NCI-H146 treated with DMSO at 0.1 percent for 48 hours (cell line): Measurements from ENCODE around the gene SEM1.
"Not testable (repeated sequence)": the region's sequence is repeated elsewhere in the genome, so short reads cannot be mapped to it uniquely, and the experiment has no call there.

ENCODE experiments used
- DNase-seq: peaks from one replicate; lab custom pipeline; 2025; ENCODE audit not compliant: unreplicated experiment; lab: John Stamatoyannopoulos, UW

SEM1 gene

DNA sequence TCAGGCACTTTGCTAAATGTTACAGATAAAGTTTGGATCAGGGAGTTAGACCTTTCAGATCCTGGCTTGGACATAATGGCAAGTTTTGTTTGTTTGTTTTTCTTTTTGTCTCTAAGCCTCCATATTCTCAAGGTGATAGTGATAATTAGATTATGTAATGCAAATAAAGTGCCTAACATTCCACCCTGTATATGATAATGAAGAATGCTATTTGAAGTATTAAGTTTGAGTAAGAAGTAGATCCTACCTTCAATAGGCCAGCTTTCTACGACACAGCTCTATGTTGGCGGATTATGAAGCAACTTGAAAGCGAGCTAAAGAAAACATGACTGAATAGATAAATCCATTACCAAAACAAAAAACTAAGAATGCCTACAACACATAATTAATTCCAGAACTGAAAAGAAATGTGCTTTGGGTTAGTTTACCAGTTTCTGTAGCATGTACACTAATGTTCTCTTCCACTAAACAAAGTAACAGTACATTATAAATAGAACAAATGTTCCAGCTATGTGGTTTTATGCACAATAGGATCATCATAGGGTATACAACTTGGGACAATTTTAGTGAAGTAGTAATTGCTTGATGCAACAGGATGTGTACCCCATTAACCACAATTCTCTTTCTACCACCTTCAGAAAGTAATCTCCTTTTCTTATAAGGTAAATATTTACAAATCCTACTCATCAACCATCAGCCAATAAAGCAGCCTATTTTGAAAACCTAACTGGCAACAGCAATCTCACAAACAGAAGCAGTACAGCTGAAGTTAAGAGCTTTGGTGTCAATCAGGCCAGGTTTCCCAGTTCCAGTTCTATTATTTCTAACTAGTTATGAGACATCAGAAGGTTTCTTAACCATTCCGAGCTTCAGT lies 1.5 kb downstream of the SEM1 start:
- no peak for DNase-seq

DNA sequence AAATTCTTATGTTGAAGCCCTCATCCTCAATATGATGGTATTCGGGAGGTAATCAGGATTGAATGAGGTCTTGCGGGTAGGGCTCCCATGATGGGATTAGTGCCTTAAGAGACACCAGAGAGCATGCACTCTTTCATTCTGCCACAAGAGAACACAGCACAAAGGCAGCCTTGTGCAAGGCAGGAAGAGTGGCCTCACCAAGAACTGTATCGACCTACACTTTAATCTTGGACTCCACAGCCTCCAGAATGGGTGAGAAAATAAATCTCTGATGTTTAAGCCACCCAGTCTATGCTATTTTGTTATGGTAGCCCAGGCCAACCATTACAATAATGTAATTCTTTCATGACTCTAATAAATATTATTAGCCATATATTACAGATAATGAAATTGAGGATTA lies 8.4 kb downstream of the SEM1 start:
- DNase-seq: no peak

DNA sequence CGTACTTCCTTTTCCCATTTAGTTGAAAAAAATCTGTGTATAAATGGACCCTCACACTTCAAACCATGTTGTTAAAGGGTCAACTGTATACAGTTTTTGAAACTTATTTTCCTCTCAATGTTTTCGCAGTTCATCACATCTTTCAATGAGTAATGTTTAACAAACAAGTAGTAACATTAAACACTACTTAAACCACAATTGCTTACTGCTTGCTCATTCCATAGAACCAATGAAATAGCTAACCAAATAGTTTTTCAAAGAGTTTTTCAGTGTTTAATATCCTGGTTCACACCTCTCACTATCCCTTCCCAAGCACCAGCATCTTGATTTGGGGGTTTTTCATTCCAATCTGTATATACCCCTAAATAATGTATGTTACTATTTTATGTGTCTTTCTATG lies 9.1 kb downstream of the SEM1 start:
- DNase-seq: no peak

DNA sequence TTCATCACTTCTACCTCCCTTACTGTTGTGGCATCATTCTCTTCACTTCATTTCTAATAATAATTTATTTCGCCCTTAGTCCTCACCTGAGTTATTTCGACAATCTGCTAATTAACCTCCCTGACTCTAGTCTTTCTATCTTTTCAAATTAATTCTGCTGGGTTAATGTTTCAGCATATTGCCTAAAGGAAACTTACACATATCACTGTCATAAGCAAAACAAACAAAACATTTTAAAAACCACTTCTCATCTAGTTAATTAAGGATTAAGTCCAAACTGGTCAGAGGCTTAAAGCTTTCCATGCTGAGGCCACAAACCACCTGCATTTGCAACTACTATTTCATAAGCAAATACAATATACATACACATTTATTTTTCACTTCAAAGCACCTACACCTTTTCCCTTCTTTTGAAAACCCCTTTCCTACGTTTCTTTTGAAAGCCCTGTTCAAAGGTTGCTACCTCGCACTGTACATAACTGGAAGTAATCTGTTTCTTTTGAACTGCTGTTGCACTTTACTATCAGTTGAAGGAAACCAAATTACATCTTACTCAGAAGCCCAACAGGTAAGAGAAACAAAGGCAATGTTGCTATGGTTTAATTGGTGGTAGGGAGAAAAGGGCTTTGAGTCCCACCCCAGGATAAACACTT lies 10.3 kb downstream of the SEM1 start:
- no peak for DNase-seq

DNA sequence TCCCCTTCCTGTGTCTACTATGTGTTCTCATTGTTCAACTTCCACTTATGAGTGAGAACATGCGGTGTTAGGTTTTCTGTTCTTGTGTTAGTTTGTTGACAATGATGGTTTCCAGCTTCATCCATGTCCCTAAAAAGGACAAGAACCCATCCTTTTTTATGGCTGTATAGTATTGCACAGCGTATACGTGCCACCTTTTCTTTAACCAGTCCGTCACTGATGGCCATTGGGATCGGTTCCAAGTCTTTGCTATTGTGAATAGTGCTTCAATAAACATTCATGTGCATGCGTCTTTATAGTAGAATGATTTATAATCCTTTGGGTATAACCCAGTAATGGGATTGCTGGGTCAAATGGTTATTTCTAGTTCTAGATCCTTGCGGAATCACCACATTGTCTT lies 11.2 kb downstream of the SEM1 start:
- DNase-seq: not testable (repeated sequence)

DNA sequence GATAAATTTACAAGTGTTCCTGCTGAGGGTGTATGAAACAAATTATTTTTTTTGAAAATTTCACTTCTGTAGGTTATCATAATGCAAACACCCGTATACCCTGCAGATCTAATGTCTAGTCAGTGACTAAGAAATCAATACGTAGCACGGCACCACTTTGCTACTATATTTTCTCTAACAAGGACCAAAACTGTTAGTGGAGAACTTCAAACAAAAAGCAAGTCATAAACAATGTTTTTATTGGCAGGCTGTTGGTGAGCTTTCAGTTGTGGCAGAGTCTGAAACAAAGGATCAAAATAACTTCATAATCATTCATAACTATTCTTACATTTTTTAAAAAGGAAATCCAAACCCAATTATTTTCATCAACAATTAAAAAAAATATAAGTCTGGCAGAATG lies 11.8 kb downstream of the SEM1 start:
- no peak for DNase-seq

DNA sequence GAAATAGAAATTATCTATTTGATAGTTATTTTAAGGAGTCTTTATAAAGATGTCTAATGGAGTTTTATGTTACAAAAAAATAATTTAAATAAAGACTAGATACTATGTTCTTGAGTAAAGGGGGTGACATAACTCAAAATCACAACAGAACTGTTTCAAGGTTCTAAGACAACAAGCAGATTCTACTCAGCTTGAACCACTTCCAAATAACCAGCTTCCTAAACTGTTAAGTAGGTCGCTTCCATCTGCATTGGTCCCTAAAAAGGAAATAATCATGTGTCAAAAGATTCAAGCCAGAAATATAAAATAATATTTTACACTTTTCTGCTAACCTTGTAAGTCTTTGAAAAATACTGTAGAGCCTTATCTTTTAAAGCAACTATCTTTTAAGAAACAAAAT lies 14.1 kb downstream of the SEM1 start:
- DNase-seq: no peak

DNA sequence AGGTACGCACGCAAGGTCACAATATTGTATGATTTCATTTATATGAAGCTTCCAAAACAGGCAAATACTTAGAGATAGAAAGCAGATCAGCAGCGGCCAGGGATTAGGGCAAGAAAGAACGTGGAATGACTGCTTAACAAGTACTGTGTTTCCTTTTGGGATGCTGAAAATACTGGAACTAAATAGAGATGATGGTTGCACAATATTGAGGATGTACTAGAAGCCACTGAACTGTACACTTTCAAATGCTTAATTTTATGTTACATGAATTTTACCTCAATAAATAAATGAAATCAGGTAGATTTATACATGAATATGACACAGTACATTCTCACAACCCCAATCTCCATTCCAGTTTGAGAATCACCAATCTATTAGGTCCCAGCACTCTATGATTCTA lies 15.6 kb downstream of the SEM1 start:
- DNase-seq: no peak

DNA sequence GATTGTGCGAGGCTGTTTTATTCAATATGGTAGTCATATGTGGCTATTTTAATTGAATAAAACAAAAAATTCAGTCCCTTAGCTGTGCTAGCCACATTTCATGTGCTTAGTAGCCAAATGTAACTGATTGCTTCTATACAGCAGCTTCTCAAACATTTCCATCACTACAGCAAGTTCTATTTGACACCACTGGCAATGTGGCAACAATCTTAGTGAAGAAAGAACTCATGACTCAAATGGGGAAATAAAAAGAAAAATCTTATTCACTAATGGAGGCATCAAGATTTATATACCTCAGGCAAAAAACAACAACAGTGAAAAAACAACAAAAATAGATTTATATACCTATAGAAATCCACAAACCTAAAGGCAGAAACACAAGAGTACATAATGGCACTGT lies 17.9 kb downstream of the SEM1 start:
- DNase-seq: no peak

DNA sequence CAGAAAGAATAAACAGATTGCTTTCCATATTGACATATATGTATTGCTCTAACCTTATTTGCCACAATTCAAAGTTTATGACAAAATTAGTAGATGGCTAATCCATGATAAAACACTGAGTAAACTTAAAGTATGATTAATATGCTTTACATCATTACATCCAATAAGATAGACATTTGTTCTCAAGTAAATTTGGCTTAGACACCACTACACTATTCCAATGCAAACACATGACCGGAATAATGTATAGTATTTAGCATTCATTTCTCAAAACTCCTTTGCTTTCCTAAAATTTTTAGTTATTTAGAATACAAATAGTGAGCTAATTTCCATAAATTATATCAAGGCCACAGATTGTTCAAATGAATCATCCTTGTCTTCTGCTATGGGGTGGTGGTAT lies 20.2 kb downstream of the SEM1 start:
- no peak for DNase-seq

DNA sequence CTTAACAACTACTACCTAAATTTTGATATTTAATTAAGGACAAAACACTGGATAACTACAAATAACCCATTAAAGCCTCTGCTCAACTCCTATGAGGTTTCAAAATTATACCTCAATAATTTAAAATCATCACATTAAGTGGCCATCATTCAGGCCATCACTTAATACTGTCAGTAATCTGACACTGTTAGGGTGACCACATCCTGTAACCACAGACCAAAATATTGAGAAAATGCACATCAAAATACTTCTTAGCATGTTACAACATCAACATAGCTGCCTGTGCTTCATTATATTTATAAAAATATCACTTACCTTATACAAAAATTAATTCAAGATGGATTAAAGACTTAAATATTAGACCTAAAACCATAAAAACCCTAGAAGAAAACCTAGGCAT lies 23.3 kb downstream of the SEM1 start:
- DNase-seq: no peak

DNA sequence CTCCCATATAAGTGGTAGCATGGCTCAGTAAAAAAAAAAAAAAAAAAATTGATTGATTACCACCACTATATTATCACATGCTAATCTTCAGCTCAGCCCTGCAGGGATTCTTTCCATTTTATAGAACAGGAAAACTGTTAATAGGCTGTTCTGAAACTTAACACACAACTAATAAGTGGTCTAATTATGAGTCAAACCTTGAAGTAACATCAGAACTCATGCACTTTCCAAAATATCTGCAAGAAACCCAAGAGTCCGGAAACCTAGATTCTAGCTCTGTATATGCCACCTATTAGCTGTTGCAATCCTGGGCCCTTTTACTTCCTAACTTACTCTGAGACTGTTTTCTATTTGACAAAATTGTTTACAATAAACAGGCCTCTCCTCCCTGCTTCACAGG lies 23.9 kb downstream of the SEM1 start:
- DNase-seq: no peak

DNA sequence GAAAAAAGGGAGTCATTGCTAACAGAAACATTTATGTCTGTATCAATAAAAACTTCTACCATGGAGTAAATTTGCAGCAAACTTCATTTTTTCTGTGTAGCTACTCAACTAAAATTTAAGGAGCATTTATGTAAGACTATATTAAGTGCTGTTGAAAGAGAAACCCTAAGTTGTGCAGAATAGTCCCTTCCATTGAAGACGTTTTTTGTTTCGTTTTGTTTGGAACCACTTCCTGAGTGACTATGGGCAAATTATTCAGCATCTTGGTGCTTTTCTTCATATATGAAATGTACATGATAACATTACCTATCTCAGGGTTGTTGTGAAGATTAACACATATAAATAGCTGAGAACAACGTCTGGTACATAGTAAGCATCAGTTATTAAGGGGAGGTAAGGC lies 24.3 kb downstream of the SEM1 start:
- DNase-seq: no peak

DNA sequence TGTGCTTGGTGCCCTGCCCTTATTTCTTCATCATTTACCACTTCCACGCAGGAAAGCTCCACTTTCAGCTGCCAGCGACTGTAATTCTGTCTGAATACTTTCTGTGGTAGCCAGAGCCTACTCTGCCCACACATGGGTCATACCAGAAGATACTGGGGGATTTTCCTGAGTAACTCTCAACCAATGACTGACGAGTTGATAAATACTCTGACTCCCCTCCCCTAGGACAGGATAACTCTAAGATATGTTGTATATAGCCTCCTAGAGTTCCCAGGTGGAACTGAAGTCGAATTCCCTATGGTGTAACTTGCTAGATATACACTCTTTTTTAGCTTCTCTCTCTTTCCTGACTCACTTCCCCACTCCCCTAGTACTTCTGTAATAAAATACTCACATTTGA lies 29.8 kb downstream of the SEM1 start:
- DNase-seq: no peak

DNA sequence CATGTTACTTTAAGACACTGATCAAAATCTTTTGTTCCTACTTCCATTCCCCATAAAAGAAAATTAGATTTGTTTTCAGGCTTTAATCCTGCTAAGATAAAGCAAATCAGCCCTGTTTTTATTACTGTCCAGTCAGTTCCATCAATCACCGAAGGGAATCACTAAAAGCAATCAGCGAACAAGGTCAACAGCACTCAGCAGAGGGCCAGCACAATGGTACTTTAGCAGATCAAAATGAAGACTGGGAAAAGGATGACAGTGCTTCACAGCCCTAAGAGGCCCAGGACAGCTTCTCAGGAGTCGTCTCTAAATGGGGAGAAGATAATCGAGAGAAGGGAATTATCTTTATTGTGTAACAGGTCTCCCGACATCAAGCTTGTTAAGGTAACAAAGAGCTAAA lies 32.7 kb downstream of the SEM1 start:
- DNase-seq: no peak

DNA sequence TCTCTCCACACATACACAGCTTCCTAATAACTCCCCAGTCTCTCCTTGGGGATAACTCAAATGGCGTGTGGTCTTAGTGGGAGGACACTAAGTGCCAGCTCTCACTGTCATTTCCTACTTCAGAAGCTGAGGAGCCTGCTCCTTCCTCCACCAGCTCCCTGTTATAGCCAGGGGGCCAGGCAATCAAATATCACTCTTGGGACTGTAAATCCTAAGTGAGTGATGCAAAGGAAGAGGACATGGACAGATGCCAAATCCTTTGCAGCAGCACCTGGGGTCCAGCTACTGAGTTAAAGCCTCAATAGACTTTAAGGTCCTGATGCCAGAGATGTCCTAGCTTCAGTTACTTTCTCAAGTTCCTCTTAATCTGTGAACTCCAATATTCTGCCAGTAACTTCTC lies 34.1 kb downstream of the SEM1 start:
- DNase-seq: no peak

DNA sequence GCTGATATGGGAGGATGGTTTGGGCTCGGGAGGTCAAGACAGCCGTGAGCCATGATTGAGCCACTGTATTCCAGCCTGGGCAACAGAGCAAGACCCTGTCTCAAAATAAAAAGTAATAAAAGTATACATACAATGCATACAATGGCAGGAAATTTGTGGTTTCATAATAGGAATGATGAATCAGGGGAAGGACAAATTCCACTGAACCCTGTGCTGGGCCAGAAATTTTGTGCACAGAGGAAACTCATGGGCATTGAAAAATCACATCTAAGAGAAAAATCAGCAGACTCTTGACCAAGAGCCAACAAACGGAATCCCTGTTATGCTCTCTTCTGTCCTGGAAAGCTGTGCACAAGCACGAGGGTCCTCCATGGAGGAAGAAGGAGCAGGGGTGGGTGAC lies 35.1 kb downstream of the SEM1 start:
- no peak for DNase-seq

DNA sequence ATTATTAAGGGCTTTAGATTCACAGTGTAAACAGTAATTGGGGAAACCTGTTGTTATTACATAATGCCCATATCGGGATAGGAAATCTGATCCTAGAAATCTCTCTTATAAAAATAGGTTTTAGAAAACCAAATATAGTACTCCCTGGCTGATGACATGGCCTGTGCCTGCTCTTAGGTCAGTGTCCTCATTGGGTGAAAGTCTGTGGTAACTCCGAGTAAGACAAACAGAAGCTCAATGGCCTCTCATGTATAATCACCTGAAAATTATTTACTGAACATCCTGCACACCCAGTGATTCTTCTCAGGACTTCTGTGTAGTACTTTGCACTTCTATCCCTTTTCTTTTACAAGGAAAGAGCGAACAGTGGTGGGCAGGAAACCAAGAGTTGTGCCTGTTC lies 37.8 kb downstream of the SEM1 start:
- no peak for DNase-seq

DNA sequence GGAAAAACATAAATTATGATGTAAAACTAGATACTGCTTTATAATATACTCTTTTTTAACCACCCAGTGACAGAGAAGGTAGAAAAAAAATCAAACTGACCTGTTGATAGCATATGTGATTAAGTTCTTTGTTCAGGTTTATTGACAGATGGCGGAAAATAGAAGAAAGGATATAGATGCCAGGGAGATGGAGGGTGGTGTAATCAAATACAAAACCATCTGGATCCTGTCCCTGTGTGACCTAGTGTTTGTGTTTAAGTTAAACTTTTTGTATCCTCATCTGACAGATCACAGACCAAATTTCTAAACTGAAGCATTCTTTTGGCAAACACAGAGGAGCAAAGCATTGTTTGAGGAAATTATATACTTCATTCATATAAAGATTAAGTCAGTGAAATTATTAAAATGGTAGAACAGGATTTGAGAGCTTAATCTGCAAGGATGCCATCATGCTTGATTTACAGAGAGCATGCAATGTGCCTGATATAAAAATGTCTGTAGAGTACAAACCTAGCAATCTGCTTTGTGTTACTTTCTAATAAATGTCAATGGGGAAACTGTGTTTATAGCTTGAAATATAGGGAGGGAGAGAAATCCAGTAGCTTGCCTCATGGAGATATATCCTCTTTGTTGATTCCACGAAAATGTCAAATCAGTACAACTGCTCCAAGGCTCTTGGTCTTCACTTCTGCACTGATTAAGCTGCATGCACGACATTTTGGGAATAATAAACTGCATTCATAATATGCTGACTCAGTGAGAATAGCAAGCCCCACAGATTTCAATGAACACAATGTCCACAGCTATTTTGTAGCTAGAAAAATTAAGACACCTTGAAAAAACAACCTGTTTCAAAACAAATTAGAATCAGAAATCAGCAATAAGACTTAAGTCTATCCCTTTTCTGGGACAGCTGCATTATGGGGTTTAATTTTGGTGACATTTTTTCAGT lies 39.0 kb downstream of the SEM1 start:
- peak; percentile 93 for DNase-seq

DNA sequence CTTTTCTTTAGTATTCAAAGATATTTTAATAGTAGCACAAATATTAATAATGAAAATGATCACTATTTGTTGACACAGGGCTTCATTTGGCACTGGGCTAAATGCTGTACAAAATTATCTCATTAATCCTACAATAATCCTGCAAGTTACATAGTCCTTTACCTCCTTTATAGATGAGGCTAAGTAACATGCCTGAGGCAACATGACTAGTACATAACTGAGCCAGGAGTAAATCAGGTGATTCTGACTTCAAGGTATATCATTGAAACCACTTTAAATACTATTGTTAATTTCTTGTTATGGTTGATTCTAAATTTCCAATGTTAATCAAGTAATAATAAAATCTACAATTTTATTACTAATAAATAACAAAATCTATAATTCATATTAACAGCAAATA lies 39.8 kb downstream of the SEM1 start:
- peak; percentile 66 for DNase-seq

DNA sequence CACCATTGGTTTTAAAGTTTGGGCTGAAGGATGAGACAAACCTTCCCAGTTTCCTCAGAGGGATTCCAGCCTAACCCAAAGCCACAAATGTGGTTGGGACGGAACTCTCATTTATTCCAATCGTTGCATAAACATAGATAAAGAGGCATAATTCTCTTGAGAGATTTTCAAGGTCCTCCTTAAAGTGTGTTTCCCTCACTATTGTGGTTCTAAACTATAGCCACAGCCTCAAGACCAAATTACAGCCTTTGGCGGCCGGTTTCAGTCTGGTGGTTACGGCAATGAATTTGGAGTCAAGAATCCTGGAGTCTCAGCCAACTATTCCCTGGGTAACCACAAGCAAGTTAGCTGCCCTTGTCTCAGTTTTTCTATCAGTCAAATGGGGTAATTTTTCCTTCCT lies 42.6 kb downstream of the SEM1 start:
- no peak for DNase-seq

DNA sequence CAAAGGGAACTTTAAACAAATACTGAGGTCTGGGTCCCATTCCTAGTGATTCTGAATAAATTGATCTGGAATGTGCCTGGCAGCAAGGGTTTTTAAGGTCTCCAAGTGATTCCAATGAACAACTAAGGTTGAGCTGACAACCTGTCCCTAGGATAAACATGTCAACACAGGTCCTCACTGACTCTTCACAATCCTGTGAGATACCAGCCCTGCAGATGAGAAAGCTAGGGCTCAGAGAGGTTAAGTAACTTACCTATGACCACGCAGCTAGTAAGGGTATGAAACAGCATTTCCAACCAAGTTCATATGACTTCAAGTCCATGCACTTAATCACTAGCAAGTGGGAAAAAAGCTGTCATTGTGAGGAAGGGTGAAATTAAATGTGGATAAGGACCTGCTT lies 44.0 kb downstream of the SEM1 start:
- DNase-seq: no peak
